Fibroblast of pulmonary artery (primary cell): ENCODE measurements around the gene TLE2.
"Not testable (repeated sequence)": the region's sequence is repeated elsewhere in the genome, so short reads cannot be mapped to it uniquely, and the experiment has no call there.

Source experiments
- DNase-seq: peaks from one replicate; pipeline ENCODE4 v3.0.0-alpha.2; 2010; ENCODE audit warnings: low read depth
- H3K4me3 ChIP-seq: replicated peaks from 2 replicates; pipeline ENCODE4 v1.5.1; 2011; ENCODE audit warnings: low read depth, mild to moderate bottlenecking, control low read depth, low read length, moderate library complexity
- TF ChIP-seq, protein P1 (sequence below): IDR thresholded peaks from 2 replicates; pipeline ENCODE4 v1.5.1; 2011; ENCODE audit warnings: mild to moderate bottlenecking, control low read depth, low read length, inconsistent platforms; ENCODE audit errors: missing control alignments

The TLE2 gene

GRCh38 chr19:3041761-3042620, 12.9 kb upstream of the TLE2 start:
- H3K4me3 ChIP-seq = no peak overlapping the region
- TF ChIP-seq, protein P1, sequence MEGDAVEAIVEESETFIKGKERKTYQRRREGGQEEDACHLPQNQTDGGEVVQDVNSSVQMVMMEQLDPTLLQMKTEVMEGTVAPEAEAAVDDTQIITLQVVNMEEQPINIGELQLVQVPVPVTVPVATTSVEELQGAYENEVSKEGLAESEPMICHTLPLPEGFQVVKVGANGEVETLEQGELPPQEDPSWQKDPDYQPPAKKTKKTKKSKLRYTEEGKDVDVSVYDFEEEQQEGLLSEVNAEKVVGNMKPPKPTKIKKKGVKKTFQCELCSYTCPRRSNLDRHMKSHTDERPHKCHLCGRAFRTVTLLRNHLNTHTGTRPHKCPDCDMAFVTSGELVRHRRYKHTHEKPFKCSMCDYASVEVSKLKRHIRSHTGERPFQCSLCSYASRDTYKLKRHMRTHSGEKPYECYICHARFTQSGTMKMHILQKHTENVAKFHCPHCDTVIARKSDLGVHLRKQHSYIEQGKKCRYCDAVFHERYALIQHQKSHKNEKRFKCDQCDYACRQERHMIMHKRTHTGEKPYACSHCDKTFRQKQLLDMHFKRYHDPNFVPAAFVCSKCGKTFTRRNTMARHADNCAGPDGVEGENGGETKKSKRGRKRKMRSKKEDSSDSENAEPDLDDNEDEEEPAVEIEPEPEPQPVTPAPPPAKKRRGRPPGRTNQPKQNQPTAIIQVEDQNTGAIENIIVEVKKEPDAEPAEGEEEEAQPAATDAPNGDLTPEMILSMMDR = no peak
- no peak for DNase-seq

GRCh38 chr19:3041327-3041726, 12.2 kb upstream of the TLE2 start:
- TF ChIP-seq, protein P1 = no peak
- no peak for DNase-seq
- no peak overlapping the region for H3K4me3 ChIP-seq

DNA sequence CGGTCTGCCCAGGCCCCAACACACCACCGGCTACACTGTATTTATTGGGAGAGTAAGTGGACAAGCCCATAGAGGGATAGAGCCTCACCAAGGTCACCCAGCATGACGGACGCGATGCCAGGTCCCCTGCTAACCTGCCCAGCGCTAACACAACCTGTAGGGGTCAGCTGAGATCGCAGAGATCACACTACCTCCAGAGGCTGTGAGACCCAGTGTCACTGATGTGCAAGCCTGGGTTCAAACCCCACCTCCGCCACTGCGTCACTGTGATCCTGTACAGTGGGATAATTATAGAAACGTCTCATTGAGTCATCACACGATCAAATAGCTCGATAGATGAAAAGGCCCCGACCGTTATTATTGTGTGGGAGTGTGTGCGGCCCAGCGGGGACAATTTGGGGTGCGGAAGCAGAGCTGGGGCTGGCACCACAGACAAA, 10.6 kb upstream of the TLE2 start:
- no peak for DNase-seq
- TF ChIP-seq, protein P1 = no peak

DNA sequence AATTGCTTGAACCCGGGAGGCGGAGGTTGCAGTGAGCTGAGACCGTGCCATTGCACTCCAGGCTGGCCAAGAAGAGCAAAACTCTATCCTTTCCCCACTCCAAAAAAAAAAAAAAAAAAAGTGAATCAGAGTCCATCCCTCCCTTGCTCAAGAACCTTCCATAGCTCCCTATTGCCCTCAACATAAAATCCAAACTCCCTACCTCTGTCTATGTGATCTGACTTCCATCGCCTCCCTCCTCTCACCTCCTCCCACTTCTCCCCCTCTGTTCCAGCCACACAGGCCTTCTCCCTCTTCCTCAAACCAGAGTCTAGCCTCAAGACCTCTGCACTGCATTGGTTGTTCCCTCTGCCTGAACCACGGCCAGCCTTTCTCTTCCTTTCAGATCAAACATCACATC, 10.0 kb upstream of the TLE2 start:
- DNase-seq = no peak
- no peak overlapping the region for H3K4me3 ChIP-seq
- TF ChIP-seq, protein P1 = no peak

More for the DNA sequence above, 10.6 kb upstream of the TLE2 start:
- no peak overlapping the region for H3K4me3 ChIP-seq

DNA sequence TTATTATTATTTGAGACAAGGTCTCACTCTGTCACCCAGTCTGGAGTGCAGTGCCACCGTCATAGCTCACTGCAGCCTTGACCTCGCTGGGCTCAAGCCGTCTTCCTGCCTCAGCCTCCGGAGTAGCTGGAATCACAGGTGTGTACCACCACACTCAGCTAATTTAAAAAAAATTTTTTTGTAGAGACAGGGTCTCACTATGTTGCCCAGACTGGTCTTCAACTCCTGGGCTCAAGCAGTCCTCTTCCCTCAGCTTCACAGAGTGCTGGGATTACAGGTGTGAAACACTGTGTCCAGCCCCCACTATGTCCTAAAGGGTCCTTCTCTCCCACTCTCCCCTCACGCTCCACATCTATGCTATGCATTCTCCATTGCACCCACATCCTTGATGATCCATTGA, 9.1 kb upstream of the TLE2 start:
- TF ChIP-seq, protein P1 = no peak
- H3K4me3 ChIP-seq = no peak overlapping the region
- no peak for DNase-seq

DNA sequence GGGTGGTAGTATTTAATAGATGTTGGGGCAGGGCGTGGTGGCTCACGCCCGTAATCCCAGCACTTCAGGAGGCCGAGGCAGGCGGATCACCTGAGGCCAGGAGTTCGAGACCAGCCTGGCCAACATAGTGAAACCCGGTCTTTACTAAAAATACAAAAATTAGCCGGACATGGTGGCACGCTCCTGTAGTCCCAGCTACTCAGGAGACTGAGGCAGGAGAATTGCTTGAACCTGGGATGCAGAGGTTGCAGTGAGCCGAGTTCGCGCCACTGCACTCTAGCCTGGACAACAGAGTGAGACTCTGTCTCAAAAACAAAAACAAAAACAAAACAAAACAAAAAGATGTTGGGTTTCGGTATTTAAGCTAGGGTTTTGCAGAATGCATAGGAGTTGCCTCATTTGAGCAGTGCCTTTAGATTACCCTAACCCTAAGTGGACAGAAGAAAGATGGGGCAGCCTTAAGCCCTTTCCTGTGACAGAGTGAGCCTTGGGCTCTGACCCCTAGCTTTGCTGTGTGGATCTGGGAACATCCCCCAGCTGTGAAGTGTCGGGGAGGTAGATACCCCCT, 8.0 kb upstream of the TLE2 start:
- DNase-seq, H3K4me3 ChIP-seq: not testable (repeated sequence)

- DNase-seq = peak; percentile 94
- TF ChIP-seq, protein P1 = peak; percentile 8
- H3K4me3 ChIP-seq = peak overlapping the region; percentile 63
Measured at GRCh38 chr19:3036119-3036976, 7.3 kb upstream of the TLE2 start.
